HL-60/S4 (cell line): ENCODE results near the gene PRDM2.

ENCODE experiments used
- in situ Hi-C: fragments of 300-500 bp; cut with MboI; formaldehyde crosslinking; loops from 2 replicates; pipeline ENCODE4 v1.14.3; 2022; ENCODE audit warnings: low sequenced_read_pairs

Gene PRDM2

DNA sequence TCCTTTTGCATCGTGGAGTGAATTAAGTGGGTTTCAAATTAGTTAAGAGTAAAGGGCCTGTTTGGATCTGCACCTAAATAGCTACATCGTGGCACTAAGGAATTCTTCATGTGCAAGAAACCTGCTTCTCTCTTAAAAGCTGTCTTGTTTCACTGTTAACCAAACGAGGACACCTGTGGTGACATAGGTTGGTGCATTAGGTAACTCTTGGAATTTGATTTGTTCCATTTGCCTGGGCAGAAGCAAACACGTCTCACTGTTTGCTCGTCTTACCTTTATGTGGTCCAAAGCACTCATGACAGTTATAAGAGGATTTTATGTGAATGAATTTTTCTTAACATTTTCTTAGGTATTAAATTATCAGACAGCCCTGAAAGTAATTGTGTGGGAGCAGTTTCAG is 60.9 kb downstream of the PRDM2 start:
- in situ Hi-C loops, result no loop called here

DNA sequence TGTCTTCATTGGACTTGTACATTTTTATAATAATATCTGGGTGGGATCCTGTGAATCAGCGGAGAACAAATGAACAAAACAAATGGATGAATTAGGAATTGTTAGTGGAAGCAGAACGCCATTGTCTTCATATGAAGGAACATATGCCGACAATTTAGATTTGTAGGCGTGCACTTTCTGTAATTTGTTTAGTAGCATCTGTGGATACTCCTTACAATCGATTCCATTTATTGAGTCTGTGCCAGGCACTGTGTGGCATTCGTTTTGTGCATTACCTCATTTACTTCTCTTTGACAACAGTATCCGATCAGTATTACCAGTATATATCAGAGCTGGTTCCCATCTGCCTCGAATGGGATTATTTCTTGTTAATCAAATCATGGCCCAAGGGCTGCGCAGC is 61.9 kb downstream of the PRDM2 start:
- in situ Hi-C loops, result no loop called here

DNA sequence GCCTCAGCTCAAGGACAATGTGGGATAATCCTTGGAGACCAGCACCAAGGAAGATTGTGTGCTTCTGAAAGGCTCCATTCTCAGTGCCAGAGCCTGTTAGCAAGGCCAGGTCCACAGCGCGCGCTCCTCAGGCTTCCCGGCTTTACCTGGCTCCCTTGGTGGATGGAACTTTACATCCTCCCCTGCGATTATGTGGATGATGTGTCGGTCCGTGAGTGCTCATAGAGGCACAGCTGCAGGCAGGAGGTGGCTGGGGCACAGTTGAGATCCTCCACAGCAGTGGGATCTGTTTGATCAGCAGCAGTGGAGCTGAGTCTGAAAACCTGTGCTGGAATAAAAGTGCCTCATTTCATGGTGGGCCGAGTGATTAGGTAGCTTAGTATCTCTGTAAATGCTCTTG is 62.7 kb downstream of the PRDM2 start:
- in situ Hi-C loops, result no loop called here

DNA sequence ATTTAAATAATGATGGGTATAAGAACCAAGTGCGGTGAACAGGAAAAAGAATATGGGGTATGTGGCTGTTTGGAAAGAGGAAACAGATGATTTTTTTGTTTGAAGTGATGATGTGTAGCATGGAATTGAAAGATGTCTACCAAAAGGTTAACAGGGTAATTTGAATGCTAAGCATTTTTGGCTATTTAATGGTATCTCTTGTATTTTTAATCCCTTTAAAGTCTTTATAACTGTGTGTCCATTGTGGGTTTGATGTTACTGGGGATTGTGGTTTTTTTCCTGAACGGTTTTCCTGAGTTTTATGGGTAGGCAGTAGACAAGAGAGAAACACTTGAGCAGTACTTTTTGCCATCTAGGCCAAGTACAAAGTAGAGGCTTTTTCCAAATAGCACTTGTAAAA is 63.2 kb downstream of the PRDM2 start:
- in situ Hi-C loops, result no loop called here

DNA sequence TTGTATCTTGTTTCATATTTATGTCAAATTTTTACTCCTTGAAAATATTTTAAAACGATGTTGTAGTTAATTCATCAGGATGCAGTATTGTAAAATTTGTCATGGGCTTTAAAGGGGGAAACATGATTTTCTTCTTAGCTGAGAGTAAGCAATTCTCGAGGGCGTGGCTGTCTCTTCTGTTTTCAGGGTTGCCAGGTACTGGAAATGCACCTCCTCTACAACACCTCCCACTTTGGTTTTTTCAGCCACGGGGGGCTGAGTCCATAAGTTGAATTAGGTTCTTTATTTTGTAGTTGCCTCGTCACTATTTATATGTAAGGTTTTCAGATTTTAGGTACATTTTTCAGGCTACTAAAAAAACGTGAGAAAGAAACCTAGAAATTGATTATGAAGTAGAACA is 64.0 kb downstream of the PRDM2 start:
- in situ Hi-C loops, result no loop called here

DNA sequence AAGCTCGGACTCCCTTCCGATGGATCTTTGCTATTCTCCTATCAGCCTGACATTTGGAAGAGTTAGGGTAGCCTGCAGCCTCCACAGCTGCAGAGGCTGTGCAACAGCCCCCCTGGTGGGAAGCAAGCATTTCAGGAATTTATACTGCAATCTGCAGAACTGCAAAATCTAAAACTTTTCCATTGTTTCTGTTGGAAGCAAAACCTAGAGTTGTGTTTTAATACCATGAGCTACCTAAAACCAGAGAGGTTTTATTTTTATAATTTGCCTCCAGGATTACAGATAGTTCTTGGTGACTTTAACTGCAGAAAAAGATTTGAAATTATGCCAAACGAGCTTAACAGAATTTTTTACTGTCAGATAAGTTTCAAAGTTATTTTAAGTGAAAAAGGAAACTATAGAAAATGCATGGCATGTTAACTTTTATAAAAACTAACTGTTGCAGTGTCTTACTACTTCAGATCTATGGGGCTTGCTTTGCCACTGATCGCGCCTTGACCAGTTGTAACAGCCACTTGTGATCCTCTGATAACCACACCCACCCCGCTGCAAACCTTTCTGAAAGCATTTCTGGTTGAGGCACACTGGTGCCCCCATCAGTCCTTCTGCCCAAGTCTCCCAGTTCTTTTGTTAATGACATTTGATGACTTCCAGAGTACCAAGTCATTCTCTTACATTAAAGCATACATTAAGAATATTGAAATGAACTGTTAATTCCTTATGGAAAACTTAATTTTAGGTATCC is 64.8 kb downstream of the PRDM2 start:
- in situ Hi-C loops, result no loop called here

DNA sequence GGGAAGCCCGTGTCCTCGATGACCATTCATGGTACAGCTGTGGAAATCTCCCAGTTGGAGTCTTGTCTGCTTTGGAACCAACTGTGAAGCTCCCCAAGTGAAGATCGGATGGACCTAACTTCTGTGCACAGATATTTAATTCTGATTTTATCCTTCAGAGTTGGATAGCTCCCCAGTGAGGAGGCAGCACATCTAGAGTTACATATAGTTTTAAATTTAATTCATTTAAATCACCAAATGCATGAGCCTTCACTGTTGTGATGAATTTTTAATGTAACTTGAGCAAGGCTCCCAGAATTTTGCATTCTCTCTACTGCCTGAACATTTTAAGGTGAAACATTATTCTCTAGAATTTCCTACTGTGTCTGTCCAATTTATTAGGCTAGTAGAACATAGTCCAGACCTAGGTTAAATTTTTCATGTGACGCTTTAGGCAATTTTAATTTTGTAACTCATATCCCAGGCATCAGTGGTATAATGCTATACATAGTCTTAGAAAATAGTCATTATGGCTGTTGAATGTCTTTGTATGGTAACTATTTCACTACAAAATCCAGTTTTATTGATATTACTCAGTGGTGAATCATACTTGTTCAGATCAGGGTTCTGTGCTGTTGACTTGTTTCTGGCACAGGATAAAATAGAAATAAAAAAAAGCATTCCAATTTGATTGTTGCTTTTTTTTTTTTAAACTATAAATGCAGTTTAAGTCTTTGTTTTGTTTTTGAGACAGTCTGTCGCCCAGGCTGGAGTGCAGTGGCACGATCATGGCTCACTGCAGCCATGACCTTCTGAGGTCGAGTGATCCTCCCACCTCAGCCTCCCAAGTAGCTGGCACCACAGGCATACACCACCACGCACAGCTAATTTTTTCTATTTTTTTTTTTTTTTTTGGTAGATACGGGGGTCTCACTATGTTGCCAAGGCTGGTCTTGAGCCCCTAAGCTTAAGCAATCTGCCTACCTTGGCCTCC is 66.9 kb downstream of the PRDM2 start:
- in situ Hi-C loops, result no loop called here

DNA sequence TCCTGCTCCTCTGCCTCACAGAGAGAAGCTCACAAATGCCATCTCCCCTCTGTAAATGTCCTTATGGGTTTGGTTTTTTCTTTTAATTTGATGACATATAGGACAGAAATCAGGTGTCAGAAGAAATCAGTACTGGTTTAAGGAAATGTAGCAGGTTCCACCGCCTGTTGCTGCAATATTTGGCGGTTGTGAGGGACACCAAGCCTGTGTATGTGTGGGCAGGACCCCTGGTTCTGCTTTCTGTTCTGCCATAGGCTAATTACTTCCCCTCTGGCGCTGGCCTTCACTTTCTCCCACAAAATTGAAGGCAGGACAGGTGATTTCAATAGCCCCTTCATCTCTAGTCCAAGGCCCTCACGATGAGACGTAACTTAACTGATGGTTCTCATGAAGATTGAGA is 69.2 kb downstream of the PRDM2 start:
- in situ Hi-C loops, result no loop called here

DNA sequence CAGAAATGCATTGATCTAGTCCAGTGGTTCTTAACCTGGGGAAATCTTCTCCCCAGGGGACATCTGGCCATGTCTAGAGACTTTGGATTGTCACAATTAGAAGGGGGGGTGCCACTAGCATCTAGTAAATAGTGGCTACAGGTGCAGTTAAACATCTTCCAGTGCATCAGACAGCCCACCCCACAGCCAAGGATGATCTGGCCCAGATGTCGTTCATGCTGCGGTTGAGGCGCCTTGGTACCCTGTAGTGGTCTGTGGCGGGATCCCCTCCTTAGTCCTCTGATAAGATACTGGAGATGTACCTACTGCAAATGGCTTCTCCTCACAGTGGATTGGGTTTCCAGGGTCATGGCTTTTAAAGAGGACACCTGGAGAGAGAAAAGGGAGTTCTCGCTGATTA is 69.8 kb downstream of the PRDM2 start:
- in situ Hi-C loops, result no loop called here

DNA sequence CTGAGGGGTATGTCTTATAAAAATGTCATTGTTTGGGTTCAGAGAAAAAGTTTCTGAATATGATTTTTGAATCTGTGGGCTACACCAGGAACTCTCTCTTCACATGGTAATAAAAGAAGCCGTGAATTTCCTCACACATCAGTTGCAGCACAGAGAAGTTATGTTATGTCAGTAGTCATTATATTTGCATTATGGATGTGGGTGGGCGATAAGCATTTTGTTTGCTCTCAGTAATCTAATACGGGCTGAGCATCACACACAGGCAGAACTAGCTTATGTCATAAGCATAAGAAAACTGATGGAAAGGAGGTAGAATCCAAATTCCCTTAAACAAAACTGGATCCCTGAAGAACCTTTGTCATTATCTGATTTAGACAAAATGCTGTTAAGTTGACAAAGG is 70.8 kb downstream of the PRDM2 start:
- in situ Hi-C loops, result no loop called here

DNA sequence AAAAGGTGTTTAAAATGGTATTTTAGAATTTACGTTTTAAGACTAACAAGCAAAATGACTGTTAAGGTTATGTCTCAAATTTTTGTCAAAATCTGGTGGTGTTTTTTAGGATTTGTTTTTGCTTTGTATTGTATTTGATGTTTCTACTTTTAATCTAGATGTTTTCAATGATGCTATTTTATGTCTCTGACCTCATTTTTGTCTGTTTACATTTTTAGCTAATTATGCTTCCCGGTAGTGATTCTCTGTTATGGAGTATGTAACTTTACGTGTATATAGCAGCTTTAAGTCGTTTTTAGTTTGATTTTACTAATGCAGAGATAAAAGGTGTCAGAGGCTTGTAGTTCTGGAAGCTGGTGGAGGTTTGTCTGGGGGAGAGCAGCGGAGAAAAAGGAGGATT is 71.8 kb downstream of the PRDM2 start:
- in situ Hi-C loops, result no loop called here

DNA sequence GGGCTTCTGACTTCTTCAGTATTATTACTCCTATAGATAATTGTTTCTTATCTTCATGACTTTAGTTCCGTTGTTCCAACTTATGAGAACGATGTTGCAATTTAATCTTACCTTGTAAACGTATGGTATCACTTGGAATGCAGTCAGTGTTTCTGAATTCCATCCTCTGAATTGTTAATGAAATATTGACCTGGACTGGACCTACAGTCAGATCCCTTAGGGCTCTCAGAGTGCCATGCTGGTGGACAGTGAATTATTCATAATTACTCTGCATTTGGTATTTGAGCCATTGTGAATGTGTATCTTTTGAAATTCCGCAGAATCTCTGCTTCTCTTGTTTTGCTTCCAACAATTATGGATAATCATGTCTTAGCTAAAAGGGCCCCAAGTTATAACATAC is 72.3 kb downstream of the PRDM2 start:
- in situ Hi-C loops, result no loop called here

DNA sequence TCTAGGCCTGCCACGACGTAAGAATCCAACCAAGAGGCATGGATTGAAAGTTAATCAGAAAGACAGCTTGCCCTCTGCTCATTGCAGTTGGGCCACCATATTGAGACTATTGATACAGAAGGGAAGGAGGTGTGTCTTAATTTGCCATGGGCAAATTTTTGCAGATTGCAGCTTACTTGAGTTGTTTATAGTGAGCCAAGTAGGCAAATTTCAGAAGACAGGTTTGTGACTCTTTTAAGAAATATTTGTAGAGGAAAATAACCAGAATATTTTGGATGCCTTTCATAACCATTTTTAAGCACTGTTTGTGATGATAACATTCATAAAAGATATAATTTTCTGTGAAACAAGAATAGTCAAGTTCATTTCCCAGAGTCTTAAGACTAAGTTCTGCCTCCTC is 74.1 kb downstream of the PRDM2 start:
- in situ Hi-C loops, result no loop called here

DNA sequence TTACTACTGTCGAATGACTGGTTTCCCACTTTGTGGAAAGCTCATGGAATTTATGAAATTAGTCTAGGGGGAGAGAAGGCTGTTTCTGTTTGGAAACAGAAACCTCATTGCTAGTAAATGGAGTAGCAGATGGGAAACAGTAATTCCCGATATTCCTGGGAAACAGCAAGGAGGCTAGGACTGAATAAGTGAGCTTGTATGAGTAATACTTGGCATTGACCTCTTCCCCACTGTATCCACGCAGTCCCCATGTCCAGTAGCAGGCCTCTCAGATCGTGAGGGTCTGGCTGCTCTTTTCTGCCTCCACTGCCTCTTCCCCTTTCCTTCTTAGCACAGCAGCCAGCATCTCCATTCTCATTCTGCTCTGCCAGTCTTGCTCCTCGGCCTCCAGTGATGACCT is 75.5 kb downstream of the PRDM2 start:
- in situ Hi-C loops, result no loop called here

DNA sequence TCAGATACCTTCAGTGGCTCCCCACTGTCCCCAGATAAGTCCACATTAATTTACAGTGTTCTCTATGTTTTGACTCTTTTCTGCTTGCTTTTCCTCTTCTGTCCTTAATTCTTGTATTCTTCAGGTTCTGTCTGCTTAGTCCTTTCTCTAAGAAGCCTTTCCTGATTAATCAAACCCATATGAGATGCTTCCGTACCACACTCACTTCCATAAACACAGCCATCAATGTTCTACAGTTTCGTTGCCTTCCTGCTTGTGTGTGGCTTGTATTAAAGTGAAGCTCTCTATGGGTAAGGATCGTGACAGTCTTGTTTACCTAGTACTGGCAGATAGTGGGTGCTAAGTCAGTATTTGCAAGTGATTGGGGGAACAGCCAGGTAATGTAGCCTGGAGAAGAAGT is 75.9 kb downstream of the PRDM2 start:
- in situ Hi-C loops, result no loop called here

DNA sequence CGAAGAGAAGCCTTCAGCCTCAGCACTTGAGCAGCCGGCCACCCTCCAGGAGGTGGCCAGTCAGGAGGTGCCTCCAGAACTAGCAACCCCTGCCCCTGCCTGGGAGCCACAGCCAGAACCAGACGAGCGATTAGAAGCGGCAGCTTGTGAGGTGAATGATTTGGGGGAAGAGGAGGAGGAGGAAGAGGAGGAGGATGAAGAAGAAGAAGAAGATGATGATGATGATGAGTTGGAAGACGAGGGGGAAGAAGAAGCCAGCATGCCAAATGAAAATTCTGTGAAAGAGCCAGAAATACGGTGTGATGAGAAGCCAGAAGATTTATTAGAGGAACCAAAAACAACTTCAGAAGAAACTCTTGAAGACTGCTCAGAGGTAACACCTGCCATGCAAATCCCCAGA is 78.4 kb downstream of the PRDM2 start:
- in situ Hi-C loops, result no loop called here

DNA sequence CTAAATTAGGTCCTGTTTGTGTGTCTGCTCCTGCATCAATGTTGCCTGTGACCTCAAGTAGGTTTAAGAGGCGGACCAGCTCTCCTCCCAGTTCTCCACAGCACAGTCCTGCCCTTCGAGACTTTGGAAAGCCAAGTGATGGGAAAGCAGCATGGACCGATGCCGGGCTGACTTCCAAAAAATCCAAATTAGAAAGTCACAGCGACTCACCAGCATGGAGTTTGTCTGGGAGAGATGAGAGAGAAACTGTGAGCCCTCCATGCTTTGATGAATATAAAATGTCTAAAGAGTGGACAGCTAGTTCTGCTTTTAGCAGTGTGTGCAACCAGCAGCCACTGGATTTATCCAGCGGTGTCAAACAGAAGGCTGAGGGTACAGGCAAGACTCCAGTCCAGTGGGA is 79.9 kb downstream of the PRDM2 start:
- in situ Hi-C loops, result no loop called here

DNA sequence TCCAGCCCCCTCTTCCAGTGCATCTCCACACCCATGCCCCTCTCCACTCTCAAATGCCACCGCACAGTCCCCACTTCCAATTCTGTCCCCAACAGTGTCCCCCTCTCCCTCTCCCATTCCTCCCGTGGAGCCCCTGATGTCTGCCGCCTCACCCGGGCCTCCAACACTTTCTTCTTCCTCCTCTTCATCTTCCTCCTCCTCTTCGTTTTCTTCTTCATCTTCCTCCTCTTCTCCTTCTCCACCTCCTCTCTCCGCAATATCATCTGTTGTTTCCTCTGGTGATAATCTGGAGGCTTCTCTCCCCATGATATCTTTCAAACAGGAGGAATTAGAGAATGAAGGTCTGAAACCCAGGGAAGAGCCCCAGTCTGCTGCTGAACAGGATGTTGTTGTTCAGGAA is 80.8 kb downstream of the PRDM2 start:
- in situ Hi-C loops, result no loop called here

DNA sequence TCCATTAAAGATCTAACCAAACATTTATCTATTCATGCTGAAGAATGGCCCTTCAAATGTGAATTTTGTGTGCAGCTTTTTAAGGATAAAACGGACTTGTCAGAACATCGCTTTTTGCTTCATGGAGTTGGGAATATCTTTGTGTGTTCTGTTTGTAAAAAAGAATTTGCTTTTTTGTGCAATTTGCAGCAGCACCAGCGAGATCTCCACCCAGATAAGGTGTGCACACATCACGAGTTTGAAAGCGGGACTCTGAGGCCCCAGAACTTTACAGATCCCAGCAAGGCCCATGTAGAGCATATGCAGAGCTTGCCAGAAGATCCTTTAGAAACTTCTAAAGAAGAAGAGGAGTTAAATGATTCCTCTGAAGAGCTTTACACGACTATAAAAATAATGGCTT is 81.2 kb downstream of the PRDM2 start:
- in situ Hi-C loops, result no loop called here

DNA sequence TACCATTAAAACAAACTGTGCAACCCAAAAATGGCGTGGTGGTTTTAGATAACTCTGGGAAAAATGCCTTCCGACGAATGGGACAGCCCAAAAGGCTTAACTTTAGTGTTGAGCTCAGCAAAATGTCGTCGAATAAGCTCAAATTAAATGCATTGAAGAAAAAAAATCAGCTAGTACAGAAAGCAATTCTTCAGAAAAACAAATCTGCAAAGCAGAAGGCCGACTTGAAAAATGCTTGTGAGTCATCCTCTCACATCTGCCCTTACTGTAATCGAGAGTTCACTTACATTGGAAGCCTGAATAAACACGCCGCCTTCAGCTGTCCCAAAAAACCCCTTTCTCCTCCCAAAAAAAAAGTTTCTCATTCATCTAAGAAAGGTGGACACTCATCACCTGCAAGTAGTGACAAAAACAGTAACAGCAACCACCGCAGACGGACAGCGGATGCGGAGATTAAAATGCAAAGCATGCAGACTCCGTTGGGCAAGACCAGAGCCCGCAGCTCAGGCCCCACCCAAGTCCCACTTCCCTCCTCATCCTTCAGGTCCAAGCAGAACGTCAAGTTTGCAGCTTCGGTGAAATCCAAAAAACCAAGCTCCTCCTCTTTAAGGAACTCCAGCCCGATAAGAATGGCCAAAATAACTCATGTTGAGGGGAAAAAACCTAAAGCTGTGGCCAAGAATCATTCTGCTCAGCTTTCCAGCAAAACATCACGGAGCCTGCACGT is 82.1 kb downstream of the PRDM2 start:
- in situ Hi-C loops, result no loop called here

DNA sequence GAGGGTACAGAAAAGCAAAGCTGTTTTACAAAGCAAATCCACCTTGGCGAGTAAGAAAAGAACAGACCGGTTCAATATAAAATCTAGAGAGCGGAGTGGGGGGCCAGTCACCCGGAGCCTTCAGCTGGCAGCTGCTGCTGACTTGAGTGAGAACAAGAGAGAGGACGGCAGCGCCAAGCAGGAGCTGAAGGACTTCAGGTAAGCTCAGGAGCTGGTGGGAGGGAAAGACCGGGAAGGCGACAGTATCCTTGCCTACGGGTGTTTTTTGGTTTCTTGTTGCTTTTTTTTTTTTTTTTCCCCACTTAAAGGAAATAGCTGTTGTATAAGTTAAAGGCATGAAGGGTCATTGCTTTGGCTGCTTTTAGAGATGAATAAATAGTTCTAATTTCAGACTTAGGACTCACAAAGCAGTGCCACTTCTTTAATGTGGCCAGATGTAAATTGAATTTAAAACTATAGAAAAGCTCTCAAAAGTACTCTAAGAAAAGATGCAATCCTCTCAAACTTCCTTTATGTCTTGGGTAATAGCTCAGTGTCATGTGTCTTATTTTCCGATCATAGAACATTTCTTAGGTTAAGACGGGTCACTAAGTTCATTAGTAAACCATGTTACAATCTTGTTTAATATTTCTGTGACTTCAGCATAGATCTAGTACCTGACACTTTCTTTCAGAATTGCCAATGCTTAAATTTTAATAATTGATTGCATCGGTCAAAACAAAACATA is 82.8 kb downstream of the PRDM2 start:
- in situ Hi-C loops, result no loop called here
